HG02852 (cell line): ENCODE results near the gene SH3PXD2A.
A peak's percentile ranks its signal among the peaks of the same experiment; 100 is the strongest.

Source experiments
- ATAC-seq: cut with Tn5 transposase; IDR thresholded peaks from one replicate; pipeline ENCODE4 v1.9.1; 2021; ENCODE audit warnings: mild to moderate bottlenecking, moderate library complexity; ENCODE audit not compliant: unreplicated experiment

SH3PXD2A gene

GRCh38 chr10:103692436-103692951, 162.9 kb downstream of the SH3PXD2A start:
- ATAC-seq, result peak; percentile 57

DNA sequence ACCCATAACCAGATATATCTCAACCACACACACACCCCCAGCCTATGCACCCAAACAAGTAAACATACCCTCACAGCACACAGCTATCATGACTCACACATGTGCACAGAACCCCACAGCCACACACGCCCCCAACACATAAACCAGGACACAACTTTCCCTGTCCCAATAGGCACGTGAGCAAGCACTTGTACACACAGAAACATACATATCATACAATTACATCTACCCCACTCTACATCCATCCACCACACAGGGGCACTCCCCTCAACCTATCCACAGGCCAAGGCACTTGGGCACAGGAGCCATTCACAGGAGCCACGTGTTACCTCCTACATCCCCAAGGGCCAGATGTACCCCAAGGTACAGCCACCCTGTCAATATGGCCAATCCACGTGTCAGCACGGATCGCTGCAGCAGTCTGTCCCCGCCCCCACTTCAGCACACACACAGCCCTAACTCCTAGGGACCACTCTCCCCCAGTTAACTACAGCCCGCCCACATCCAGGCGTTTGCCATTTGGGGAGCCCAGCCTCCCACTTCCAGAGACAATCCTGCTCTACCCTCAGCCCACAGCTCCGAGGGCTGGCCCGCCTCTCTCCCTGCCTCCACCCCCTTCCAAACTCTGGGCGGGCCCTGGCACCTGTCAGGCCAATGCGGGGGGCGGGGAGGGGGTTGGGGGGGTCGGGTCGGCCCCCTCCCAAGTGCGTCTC, 163.5 kb downstream of the SH3PXD2A start:
- peak; percentile 33 for ATAC-seq

DNA sequence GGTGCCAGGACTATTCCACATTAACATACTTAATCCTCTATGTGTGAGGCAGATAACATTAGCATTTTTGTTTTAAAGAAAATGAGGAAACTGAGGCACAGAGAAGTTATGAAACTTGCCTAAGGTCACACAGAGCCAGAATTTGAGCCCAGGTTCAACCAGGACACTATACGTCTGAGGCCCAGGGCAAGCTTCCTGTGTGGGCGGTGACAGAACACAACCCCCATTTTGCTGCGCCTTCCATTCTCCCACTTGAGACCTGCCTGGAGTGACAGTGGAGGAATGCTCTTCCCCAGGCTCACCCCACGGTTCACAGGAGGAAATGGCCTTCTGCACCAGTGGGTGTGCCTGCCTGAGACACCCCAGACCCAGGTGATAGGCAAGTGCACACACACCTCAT, 164.1 kb downstream of the SH3PXD2A start:
- ATAC-seq, result no peak

- ATAC-seq, result no peak
Observed at GRCh38 chr10:103690281-103690680, 165.1 kb downstream of the SH3PXD2A start.

DNA sequence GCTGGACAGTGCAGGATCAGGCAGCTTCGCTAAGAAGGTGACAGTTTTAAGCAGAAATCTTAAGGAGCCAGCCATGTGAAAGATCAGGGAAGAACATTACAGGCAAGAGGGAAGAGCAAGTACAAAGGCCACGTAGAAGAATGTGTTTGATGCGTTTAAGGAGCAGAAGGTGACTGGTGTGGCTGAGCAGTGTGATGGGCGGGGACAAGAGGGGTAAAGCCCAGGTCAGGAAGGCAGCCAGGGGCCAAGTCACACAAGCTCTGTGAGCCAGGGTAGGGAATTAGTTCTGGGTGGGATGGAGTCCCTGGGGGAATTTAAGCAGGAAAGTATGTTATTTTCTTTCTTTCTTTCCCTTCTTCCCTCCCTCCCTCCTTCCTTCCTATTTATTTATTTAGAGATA, 166.9 kb downstream of the SH3PXD2A start:
- no peak for ATAC-seq

- no peak for ATAC-seq
Observed at GRCh38 chr10:103687718-103688117, 167.7 kb downstream of the SH3PXD2A start.

GRCh38 chr10:103687172-103687571, 168.2 kb downstream of the SH3PXD2A start:
- no peak for ATAC-seq

GRCh38 chr10:103685880-103686669, 169.3 kb downstream of the SH3PXD2A start:
- peak; percentile 80 for ATAC-seq

GRCh38 chr10:103683851-103684250, 171.5 kb downstream of the SH3PXD2A start:
- ATAC-seq, result no peak

GRCh38 chr10:103682631-103683030, 172.7 kb downstream of the SH3PXD2A start:
- no peak for ATAC-seq

- no peak for ATAC-seq
Observed at GRCh38 chr10:103681617-103682399, 173.6 kb downstream of the SH3PXD2A start.

DNA sequence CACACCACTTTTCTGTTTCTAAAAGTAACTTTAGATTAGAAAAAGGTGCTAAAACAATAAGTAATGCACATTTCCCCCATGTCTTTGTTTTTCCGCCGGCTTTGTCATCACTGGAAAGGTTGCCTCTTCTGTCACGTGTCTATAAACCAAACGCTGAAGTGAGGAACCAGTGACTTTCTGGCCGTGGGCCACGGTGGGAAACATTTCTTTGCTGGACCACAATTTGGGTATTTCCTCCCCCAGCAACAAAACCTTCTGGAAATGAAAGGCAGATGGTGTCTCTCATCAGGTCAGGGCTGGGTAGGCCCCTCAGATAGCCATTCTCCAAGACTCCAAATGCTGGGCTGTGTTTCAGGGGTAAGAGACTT, 174.5 kb downstream of the SH3PXD2A start:
- no peak for ATAC-seq

DNA sequence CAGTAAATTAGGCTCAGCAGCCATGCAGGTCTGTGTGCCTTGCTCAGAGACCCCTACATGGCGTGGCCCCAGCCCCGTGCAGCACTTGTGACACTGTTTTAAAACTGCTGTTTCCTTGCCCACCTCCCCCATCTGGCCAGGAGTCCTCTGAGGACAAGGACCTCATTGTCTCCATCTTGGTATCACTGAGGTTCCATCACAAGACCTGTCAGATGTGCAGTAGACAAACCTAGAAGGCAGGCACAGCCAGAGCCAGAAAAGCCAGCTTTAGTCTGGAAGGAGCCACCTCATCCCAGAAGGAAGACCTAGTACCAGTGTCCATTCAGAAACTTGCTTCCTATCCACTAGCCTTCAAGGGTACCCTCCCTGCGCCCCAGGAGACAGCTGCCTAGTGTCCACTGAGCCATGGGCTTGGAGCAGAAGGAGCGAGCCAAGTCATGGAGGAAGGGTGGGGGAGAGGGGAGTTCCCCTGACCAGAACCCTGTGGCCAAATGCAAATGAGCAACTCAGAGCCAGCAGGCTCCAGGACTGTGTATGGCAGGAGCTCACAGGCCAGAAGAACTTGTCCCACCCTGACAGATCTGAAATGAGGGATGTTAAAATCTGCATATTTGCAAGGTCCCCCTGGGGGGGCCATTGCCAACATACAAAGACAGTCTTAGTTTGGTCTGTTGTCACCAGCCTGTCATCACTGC, 176.1 kb downstream of the SH3PXD2A start:
- ATAC-seq, result peak; percentile 78

DNA sequence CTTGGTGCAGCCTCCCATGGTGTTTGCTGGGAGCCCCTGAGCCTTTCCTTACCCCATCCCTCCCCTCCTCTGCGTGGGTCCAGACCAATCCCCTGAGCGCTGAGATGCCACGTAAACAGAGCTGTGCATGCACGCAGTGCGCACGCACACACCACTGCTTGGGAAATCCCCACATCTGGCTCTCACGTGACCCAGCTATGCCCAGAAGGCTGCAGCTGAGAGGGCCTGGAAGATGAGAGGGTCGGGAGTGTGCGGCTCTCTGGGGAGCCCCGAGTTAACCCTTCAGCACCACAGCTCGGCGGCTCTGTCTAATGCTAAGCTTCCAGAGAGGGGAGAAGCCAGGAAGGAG, 177.2 kb downstream of the SH3PXD2A start:
- peak; percentile 83 for ATAC-seq

DNA sequence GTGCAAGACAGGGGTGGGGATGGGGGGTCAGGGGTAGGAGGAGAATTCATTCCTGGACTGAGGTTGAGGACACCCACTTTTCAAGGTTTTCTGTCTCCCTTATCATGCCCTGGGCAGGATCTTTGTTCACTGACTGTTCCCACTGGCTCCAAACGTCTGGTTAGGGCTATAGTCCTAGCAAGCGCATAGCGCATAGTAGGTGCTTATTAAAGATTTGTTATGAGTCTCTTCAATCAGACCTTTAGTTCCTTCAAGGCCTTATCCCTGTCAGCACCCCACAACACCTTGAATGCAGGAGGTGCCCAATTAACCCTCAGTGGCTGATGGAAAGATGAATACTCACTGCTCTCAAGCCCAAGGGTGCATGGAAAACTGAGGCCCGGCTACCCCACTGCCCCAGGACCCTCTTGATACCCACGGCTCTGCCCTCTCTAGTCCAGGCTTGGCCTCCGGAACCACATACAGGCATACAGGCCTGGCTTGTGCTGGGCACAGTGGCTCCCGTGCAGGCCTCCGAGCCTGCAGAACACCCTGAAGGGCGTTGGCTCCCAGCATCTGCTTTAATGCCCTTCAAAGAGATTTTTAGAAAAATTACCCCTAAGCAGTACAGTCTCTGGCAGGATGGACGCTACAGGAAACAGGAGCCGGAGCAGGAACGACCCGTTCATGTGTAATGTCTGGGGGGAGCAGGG, 177.7 kb downstream of the SH3PXD2A start:
- ATAC-seq, result no peak

DNA sequence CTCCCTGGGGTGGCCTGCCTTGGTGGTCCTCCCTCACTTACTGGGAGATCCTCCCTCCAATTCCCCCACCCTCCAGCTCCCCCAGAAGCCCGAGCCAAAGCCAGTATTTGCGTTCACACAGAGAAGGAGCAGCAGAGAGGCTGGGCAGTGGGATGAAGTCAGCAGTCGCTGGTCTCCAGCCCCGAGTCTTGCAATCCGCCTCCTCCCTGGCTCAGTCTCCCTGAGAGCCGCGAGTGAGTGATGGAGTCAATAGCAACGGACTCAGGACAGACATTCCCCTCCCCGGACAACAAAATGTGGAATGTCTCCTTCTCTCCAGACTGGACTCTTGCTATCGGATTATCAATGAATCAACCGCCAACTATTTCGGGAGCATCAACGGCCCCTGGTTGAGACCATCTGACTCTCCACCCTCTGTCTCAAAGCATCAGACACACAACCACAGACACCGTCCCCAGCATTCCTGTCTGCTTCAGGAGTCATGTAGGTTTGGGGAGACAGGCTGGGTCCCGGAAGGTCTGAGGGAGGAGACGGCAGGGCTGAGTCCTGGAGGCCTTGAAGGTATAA, 178.4 kb downstream of the SH3PXD2A start:
- ATAC-seq, result no peak

DNA sequence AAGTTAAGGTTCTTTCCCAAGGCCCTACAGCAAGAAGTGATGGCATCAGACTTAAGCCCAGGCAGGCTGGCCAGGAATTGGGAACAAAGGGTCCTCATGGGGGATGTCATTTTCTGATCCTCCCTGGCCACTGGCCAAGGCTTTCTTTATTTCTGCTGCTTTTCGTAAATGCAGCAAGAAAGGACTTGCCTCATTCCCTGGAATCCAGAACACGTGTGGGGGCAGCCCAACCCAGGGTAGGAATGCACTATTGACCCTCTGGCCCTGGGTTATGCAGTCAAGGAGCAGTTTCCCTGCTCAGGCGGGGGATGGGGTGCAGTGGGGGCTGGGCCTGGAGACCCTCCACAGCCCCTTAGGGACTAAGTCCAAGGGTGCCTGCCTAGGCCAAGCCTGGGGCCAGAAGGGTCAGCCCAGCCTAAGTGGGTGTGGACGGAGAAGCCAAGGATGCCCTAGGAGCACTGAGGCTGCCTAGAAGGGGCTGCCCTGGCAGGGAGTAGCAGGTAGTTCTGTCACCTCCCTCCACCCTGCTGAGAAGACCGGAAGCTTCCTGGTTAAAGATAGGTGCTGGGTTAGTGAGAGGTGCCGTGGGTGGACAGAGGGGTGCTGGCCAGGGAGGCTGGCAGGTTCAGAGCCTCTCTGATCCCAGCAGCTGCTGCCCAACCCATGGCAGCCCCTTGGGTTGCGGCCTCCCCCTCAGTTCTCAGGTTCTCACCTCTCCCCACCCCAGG, 179.2 kb downstream of the SH3PXD2A start:
- ATAC-seq, result no peak

- ATAC-seq, result no peak
Observed at GRCh38 chr10:103673606-103674005, 181.8 kb downstream of the SH3PXD2A start.

GRCh38 chr10:103672345-103672744, 183.0 kb downstream of the SH3PXD2A start:
- no peak for ATAC-seq
